CD4-positive, alpha-beta T cell treated with Interleukin-17A for 4 hours (primary cell): Measurements from ENCODE around the gene OR9A4.
"Not testable (repeated sequence)": the region's sequence is repeated elsewhere in the genome, so short reads cannot be mapped to it uniquely, and the experiment has no call there.

ENCODE experiments used
- DNase-seq: peaks from one replicate; pipeline ENCODE4 v3.0.0-alpha.2; 2020; ENCODE audit warnings: mixed read lengths

Gene OR9A4, protein sequence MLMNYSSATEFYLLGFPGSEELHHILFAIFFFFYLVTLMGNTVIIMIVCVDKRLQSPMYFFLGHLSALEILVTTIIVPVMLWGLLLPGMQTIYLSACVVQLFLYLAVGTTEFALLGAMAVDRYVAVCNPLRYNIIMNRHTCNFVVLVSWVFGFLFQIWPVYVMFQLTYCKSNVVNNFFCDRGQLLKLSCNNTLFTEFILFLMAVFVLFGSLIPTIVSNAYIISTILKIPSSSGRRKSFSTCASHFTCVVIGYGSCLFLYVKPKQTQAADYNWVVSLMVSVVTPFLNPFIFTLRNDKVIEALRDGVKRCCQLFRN

DNA sequence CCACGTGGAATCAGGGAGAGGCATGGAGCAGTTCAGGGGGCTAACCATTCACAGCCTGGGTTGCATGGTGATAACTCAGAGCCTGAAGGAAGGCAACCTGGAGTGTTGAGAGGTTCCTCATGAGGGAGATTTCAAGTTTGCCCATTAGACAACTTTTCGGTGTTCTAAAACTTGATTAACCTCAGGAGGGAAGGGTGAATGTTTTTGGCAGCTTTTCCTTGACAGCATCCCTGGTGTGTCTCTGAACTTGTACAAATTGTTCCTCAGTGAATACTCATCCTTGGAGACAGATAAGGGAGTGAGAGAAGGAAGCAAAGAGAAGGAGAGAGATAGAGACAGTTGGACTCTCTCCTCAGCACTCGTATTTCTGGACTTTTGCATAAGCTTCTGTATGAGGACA, at the start of gene OR9A4:
OR9A4 (plus strand) TSS at position 301 of the 400 bp plus-strand sequence. CDS start 2,477 bp downstream, outside the sequence.
- DNase-seq: no peak

DNA sequence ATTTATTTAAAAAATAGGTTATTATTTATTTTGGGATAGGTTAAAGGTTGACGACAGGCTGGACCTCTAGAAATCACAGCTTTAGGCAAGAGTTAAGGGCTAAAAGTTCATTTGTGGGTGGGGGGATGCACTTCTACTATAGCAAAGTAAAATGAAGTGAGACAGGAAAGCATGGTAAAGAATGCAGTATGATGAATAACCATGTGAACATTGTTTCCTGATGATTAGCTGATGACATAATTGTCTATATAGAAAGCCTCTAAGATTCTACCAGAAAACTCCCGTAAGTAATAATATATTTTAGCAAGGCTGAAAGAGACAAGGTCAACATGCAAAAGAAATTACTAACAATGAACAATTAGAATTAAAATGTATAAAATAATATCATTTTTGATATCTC, 49.2 kb upstream of the OR9A4 start:
- DNase-seq: no peak

DNA sequence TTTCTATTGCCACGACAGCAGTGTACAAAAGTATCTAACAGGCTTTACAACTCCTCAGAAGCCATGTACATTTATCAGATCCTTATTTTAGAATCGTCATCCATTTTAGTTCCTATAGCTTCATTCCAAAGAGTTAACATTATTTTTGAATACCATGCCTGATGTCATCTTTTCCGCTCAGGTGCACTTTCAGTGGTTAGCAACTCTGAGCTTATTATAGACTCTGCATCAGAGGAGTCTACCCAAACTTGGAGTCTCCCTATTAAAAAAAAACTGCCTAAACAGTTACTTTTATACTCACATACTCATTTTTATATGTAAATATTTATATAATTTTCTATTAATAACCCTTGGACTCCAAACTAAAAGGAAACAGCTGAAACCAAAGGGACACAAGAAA, 43.3 kb upstream of the OR9A4 start:
- DNase-seq: no peak

DNA sequence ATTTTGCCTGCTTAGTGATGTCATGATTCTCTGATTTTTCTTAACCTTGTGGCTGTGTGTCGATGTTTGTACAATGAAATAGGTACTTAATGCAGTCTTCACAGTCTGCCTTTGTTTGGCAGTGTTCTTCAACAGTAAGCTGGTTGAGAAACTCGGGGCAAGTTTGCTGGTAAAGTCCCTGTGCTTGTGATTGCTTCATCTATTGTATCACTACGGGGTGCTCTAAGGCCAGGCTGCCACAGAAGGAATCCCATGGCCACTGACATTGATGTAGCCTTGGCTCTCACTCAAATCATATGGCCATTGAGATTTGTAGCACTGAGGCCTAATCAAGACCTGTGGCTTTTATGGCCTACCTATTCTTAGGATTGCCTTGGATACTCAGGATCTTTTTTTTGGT, 41.4 kb upstream of the OR9A4 start:
- DNase-seq: no peak

DNA sequence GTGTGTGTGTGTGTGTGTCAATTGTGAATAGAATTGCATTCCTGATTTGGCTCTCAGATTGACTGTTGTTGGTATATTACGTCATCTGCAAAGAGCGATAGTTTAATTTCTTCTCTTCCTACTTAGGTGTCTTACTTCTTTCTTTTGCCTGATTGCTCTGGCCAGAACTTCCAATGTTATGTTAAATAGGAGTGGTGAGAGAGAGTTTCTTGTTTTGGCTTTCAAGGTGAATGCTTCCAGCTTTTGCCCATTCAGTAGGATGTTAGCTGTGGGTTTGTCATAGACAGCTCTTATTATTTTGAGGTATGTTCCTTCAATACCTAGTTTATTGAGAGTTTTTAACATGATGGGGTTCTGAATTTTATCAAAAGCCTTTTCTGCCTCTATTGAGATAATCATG, 40.7 kb upstream of the OR9A4 start:
- DNase-seq: no peak

DNA sequence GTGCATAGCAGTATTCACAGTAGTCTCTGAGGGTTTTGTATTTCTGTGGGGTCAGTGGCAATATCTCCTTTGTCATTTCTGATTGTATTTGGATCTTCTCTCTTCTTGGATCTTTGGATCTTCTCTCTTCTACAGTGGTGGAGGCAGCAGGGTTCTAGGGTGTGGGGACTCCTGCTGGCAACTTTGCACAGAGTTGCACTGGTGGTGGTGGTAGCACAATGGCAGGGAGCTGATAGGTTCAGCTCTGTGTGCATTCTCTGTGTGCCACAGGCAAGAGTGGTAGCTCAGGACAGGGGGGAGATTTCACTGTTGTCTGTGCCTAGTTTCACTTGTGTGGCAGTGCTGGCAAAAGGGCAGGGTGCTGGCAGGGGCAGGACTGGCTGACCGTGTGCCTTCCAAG, 39.8 kb upstream of the OR9A4 start:
- DNase-seq: no peak

DNA sequence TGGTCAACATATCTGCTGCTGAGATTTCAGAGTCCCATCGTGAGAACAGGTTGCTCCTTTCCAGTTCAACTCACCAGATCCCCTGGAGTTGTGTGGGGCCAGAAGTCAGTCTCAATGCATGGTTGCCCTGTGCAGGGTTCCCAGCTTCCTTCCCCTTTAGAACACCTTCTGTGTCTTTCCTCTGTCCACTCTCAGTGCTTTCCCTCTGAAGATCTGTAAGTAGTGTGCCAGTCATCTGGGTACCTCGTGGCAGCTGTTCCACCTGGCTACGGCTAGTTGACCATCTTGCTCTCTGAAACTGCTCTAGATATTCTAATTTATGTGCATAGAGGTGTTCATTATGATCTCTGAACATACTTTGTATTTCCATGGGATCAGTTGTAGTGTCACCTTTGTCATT, 38.8 kb upstream of the OR9A4 start:
- no peak for DNase-seq

DNA sequence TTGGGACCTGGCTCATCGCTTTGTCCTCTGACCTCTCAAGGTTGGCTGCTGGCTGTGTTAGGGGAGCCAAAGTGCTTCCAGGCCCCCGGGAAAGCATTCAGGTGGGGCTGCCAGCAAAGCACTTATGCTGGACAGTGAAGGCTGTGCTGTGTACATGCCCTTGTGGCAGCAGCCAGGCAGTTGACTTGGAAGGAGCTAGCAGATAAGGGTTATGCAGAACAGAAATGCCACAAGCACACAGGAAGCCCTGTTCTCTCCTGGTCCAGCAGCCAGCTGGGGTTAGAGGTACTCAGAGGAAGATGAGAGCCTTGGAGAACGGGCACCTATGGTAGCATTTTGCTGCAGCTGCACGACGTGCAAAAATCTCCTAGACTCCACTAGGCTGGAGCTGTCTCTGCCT, 35.2 kb upstream of the OR9A4 start:
- DNase-seq: no peak

DNA sequence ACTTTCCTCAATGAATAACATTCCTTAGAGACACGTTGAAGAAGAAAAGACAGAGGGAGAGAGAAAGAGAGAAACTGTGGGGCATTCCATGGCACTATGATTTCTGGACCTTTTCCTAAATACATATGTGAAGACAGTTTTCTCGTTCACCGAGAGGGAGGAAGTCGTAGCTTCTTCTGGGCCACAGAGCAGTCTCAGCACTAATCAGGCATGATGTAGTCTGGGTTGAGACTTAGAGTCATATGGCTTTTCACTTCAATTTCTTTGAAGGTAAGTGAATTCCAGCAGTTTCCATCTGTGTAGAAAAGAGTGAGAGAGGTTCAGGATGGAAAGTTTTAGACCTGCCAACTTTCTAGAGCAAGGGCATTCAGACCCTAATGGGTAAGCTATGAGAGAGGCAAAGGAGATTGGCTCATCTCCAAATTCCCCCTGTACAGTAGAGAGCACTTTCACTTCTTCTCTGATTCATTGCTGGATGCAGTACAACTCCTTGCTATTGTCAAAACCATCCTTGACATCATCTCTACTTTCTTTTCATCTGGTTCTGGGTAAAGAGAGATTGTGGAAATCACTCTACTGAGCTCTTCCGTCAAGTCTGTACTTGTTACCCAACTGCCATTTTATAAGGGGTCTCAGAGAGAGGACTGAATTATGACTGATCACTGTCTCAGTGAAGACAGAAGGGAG, 31.5 kb upstream of the OR9A4 start:
- DNase-seq: no peak

DNA sequence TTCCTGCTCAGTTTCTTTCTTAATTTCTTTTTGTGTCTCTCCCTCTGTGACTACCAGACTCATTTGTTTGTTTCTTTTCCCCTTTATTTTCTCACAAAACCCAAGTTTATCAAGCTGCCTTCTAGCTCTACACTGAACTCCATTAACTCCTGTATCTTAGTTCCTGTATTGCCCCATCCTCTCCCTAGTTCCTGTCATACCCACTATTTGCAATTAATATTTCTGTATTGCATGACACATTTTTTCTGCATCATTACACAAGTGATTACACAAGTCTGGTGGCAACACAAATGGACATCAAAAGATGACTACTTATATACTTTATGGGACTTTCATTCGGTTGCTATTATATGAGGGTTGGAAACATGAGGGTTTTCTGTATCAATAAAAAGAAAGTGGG, 26.9 kb upstream of the OR9A4 start:
- no peak for DNase-seq

DNA sequence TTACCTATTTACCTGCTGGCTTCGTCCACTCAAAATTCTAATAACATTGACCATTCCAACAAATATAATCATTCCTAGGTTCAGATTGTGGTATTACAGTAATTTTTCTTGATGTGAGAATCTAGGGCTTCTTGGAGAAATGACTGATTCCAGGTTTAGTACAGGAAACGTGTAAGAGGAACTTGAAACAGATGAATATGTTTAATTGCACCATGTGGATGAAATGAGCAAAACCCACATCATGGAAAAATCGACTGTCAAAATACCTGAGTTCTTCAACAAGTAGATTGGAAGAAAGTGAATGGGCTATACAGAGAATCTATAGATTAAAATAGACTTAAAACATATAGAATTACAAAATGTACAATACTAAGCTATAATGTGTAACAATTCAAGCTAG, 24.9 kb upstream of the OR9A4 start:
- no peak for DNase-seq

DNA sequence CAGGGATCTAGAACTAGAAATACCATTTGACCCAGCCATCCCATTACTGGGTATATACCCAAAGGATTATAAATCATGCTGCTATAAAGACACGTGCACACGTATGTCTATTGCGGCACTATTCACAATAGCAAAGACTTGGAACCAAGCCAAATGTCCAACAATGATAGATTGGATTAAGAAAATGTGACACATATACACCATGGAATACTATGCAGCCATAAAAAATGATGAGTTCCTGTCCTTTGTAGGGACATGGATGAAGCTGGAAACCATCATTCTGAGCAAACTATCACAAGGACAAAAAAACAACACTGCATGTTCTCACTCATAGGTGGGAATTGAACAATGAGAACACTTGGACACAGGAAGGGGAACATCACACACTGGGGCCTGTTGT, 16.8 kb upstream of the OR9A4 start:
- not testable (repeated sequence) for DNase-seq

DNA sequence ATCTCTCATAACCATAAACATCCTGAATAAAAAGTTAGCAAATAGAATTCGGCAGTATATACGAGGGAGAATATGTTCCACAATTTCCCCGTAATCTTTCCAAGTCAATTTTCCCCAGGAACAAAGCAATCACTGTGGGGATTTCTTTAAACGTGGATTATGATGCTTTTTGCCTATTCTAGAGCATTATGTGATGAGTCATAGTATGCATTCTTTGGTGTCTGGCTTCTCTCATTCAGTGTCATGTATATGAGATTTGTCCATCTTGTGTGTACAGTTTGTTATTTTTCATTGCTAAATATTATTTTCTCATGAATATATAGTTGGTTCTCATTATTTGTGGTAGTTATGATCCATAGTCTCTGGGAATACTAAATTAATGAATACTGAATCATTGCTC, 9.9 kb upstream of the OR9A4 start:
- no peak for DNase-seq

DNA sequence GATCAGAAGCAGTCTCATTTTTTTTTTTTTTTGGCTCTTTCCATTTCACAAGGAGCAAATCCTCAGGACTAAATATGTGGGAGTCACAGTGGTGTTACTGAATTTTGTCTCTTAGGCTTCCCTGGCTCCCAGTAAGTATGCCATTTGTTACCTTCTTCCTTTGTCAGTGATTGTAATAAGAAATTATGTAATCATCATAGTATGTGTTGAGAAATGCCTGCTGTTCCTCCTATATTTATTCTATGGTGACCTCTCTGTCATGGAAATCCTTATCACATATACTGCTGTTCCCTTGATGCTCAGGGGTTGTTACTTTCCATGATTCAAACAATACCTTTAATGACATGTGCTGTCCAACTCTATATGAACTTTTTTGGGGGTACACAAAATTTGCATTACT, 4.8 kb upstream of the OR9A4 start:
- no peak for DNase-seq

DNA sequence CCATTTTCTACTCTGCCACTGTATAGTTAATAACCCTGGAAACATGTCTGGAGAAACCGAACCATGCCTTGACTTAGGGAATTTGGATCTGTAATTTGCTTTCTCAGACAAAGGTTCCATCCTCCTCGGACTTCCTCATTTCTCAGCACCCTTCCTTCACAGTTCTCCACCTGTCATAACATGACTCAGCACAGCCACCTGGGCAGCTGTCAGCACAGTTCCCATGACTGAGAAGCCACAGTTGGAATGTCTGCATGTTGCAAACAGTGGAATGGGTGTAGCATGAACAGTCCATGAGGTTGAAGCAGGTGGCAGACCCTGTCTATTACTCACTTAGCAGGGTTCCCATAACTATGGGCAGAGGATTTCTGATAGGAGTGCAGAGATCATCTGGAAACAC, 634 bp upstream of the OR9A4 start:
- no peak for DNase-seq

DNA sequence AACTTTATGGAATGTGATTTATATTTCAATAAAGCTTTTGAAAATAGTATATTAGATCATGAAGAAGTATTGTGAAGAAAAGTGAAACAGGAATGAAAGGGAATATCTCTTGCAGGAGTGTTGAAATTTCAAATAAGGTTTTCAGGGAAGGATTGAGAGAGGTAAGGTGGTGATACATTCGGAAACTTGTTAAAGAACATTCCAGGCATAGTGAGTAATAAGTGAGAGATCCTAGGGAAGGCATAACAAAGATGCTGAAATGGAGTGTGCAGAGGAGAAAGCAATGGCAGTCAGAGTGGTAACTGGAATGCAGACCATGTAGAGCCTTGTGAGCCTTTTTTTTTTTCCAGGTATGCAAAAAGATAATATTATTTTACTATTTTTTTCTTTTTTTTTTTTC, 4.1 kb downstream of the OR9A4 start:
- DNase-seq: no peak

DNA sequence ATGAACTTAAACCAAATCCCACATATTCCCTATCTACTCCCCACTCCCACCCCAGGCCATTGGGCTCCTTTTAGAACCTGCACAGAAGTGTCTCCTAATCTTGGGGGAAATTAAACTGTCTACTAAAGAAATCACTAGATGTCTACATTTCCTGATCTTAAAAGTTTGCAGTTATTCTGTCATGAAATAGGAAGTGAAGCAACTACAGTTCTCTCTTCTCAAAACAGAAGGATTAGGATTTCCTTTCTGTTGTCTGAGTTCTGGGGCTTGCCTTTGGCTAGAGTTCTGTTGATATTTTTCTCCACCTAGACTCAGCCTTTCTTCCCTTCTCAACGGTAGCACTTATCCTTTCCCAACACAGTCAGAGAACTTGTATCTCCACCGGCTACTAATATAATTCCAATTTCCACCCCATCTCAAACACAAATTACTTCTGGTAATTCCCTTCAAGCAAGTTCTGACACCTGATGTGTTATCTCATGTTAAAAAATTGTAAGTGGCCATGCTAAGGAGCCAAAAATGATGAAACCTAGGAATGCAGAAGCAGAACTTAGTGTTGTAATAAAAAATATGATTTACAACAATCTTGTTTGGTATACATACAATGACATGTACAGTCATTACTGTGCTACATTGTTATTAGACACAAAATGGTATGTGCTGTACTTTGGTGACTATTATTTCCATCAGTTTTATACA, 12.1 kb downstream of the OR9A4 start:
- no peak for DNase-seq

DNA sequence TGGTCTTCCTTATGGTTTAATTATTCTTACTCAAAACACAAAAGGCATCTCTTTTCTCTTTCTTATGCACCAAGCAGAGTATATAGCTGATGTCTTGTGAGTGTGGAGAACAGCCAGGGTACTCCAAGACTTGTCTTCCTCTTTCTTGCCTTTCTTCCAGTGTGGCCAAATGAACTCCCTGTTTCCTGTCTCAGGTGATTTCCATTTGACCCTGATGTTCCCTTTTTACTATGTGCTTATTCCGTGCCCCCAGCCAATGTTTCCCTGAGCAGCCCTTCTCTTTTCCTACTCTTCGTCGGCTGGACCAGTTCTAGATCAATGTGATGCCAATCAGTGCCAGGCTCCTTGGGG, 12.6 kb downstream of the OR9A4 start:
- no peak for DNase-seq

DNA sequence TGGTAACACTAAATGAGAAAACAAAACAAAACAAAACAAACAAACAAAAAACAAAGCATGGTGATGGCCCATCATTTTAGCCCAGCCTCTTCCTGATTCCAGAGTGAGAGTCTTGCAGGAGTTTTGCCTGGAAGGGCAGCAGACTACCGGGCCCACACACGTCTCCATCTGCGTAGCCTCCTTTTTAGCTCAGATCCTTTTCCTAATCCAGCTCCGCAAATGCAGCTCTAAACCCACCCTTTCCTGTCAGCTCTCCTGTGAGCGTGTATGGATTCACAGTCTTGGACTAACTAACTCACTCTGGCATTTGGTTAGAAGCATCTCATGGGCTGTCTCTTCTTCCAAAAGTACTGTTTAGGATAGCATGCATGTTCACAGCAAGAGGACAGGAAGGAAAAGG, 14.0 kb downstream of the OR9A4 start:
- DNase-seq: no peak

DNA sequence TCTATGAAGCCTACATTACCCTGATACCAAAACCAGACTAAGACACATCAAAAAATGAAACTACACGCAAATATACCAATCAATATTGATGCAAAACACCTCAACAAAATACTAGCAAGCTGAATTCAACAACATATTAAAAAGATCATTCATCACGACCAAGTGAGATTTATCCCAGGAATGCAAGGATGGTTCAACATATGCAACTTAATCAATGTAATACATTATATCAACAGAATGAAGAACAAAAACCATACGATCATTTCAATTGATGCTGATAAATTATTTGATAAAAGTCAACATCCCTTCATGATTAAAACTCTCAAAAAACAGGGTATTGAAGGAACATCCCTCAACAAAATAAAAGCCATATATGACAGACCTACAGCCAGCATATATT, 24.9 kb downstream of the OR9A4 start:
- no peak for DNase-seq

DNA sequence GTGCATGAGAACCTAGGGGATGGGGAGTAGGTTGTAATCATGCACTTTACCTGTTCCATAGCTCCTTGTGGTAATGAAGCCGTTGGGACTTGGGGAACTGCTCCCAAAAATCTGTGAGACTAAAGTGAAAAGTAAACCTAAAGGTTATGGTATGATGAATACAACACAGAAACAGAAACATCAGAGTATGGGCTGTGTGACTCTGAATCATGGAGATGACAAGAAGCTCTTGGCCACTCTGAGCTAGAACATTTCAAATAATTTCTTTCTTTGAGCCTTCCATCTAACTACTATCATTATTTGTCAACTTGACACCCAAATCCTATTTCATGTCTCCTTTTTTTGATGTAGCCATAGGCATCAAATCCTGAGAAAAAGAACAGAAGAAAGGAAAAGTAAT, 27.6 kb downstream of the OR9A4 start:
- no peak for DNase-seq

DNA sequence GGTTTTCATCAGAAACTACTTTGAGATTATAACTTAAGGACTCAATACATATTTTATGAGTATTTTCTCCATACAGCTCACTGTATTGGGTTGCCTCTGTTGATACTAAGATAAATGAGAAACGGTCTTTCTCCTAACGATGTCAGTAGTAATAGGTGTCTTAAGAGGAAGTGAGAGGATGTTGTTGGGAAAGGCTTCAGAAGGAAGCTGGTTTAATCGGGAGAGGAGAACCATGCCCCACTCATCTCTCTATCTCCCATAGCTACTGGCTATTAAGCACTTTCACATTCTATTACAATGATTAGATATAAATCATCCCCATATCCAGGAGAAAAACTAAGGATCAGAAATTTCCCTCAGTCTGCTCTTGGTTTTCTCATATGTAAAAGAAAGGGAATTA, 28.6 kb downstream of the OR9A4 start:
- DNase-seq: no peak

DNA sequence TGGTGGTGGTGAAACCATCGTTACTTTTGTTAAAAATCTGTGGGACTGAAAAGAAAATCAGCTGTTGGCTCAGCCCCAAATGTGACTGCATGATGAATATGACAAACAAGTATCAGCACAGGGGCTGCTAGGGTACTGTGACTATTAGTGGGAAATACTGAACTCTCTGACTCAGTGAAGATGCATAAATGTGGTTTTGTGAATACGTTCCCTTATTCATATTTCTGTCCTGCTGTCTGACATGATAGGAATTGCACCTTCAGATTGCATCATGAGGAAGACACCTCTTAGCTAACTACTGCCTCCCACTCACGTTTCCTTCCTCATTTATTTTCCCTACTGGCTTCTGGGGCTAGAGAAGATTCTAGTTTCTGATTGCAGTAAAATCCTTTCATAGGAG, 29.2 kb downstream of the OR9A4 start:
- no peak for DNase-seq

DNA sequence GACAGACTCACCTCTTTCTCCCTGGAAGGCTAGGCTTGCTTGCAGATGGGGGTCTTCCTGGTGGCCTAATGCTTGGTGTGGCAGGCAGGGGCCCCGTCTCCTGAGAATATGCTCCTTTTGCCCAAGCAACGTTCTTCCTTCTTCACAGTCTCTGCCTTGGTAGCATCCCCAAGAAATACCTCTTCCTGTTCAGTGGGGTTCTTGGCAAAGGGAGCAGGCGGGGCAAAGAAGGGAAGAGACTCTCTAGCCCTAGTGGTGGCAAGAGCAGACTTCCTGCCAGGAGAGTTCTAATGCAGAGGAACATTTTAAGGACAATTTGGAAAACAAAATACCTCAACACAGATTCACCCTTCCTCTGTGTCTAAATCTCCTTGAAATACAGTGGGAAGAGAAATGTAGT, 30.6 kb downstream of the OR9A4 start, which contains the start of gene CLEC5A:
CLEC5A (minus strand) TSS at position 179 of the 400 bp plus-strand sequence. CDS start 682 bp downstream, outside the sequence.
- no peak for DNase-seq
